Central memory CD8-positive, alpha-beta T cell (primary cell): ENCODE measurements around the gene BANP.
A peak's percentile ranks its signal among the peaks of the same experiment; 100 is the strongest.
"Not testable (repeated sequence)": the region's sequence is repeated elsewhere in the genome, so short reads cannot be mapped to it uniquely, and the experiment has no call there.

Experiments
- ATAC-seq: fragments of 150-1000 bp; cut with Tn5 transposase; replicated peaks from 2 replicates; pipeline ENCODE4 v1.10.0; 2022; ENCODE audit warnings: mild to moderate bottlenecking, moderate FRiP score, moderate number of reproducible peaks; ENCODE audit not compliant: poor library complexity, severe bottlenecking; ENCODE audit errors: extremely low read depth
- DNase-seq, 2 donors: peaks; one replicate each; pipeline ENCODE4 v3.0.0; 2021; ENCODE audit warnings: low spot score in 2 of 2
- H3K27ac Mint-ChIP-seq: one replicate; pipeline ENCODE4 v1.8.0; 2022; ENCODE audit warnings: low read depth, mild to moderate bottlenecking, moderate library complexity, mixed read lengths
- H3K27me3 Mint-ChIP-seq: one replicate; pipeline ENCODE4 v1.8.0; 2022; ENCODE audit warnings: mixed read lengths
- H3K36me3 Mint-ChIP-seq: one replicate; pipeline ENCODE4 v1.8.0; 2022; ENCODE audit warnings: mild to moderate bottlenecking, moderate library complexity, mixed read lengths; ENCODE audit not compliant: insufficient read depth
- H3K4me1 Mint-ChIP-seq: one replicate; pipeline ENCODE4 v1.8.0; 2022; ENCODE audit warnings: mixed read lengths
- H3K4me3 Mint-ChIP-seq: one replicate; pipeline ENCODE4 v1.8.0; 2022; ENCODE audit warnings: mild to moderate bottlenecking, moderate library complexity, mixed read lengths
- H3K9me3 Mint-ChIP-seq: one replicate; pipeline ENCODE4 v1.8.0; 2022; ENCODE audit warnings: mixed read lengths

BANP gene

DNA sequence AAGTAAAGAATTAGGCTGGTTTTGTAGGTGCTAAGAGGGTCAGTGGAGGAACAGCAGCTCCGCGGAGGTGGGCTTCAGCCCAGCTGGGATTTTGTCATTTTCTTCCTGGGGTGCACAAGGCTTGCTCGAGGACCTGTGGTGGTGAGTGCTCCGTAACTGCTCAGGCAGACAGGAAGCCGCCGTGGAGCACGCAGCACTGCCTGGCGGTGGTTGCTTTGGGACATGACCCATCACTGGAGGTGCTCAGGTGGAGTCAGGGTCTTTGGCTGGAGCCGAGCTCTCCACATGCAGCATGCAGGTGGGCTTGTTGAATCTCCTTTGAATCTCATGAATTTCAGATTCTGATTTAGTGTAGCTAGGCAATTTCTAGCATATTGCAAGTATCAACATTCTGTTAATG, 79.7 kb downstream of the BANP start:
- not testable (repeated sequence) for ATAC-seq, DNase-seq, H3K27ac Mint-ChIP-seq, H3K27me3 Mint-ChIP-seq, H3K4me3 Mint-ChIP-seq, H3K9me3 Mint-ChIP-seq
- peaks cover 26% of the 10 kb centered on the region for H3K36me3 Mint-ChIP-seq
- H3K4me1 Mint-ChIP-seq: peaks cover 11% of the 10 kb centered on the region

DNA sequence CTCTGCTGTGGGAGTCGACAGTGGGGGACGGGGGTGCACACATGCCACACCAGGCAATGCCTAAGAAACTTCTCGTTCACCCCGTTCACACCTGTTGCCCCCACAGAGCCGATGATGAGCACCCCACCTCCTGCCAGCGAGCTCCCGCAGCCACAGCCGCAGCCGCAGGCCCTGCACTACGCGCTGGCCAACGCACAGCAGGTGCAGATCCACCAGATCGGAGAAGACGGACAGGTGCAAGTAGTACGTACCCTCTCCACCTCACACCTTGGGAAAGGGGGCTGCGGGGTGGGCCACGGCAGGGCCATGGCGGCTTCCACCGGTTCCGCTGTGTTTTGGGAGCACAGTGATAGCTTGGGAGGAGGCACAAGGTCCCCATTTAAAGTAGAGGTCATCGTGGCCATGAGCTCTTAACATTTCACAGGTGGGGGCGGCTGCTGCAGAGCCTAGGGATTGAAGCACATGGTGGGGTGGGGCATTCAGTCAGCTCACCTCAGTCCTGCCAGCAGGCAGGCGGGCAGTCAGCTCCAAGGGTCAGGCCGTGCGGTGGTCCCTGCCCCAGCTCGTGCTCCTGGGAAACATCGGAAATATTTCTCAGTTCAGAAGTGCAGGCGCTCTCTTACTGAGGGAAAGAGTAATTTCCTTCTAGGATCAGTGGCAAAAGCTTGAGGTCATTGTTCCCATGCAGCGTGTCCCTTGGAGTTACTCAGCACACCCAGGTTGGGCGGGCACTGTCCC, 81.9 kb downstream of the BANP start:
- ATAC-seq, H3K4me1 Mint-ChIP-seq, H3K27ac Mint-ChIP-seq, H3K27me3 Mint-ChIP-seq, DNase-seq, H3K9me3 Mint-ChIP-seq, H3K4me3 Mint-ChIP-seq: not testable (repeated sequence)
- H3K36me3 Mint-ChIP-seq: peaks cover 23% of the 10 kb centered on the region

DNA sequence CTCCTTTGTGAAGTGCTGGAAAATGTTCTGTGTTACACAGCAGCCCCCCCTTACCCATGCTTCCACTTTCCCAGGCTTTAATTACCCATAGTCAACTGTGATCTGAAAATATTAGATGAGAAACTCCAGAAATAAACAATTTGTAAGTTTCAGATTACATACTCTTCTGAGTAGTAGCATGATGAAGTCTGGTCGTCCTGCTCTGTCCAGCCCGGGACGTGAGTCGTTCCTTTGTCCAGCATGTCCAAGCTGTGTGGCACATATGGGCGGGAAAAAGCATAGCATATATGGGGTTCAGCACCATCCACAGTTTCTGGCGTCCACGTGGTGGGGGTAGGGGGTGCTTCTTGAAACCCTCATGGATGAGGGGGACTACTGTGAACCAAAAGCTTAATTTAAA, 83.5 kb downstream of the BANP start:
- H3K27me3 Mint-ChIP-seq: no peaks in the 10 kb centered on the region
- H3K36me3 Mint-ChIP-seq: peaks cover 23% of the 10 kb centered on the region
- no peak for DNase-seq
- H3K4me1 Mint-ChIP-seq: peaks cover 3% of the 10 kb centered on the region
- H3K27ac Mint-ChIP-seq: no peak overlapping the region
- no peak for ATAC-seq
- no peak overlapping the region for H3K4me3 Mint-ChIP-seq
- no peaks in the 10 kb centered on the region for H3K9me3 Mint-ChIP-seq

DNA sequence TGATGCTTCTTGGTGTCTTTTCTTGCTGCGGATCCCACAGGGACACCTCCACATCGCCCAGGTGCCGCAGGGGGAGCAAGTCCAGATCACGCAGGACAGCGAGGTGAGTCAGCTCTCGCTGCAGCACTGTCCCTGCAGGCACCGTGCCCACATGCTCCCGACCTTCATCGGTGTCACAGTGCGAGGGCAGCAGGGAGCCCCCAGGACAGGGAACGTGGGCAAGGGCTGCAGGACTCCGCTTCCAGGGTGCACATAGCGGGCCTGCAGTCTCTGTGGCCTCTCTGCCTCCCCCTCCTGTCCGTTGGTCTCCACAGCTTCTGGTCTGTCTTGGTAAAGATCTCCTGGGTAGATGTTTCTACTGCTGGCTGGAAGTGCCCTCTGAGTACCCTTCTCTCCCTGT, 84.1 kb downstream of the BANP start:
- H3K27ac Mint-ChIP-seq: peak overlapping the region; percentile 41
- no peak overlapping the region for H3K4me3 Mint-ChIP-seq
- H3K4me1 Mint-ChIP-seq: no peaks in the 10 kb centered on the region
- no peaks in the 10 kb centered on the region for H3K27me3 Mint-ChIP-seq
- H3K9me3 Mint-ChIP-seq: no peaks in the 10 kb centered on the region
- H3K36me3 Mint-ChIP-seq: peaks cover 22% of the 10 kb centered on the region
- DNase-seq: no peak
- ATAC-seq: no peak

- not testable (repeated sequence) for H3K27me3 Mint-ChIP-seq, DNase-seq, H3K4me1 Mint-ChIP-seq, H3K9me3 Mint-ChIP-seq, H3K4me3 Mint-ChIP-seq, ATAC-seq
- Mint-ChIP-seq H3K36me3 (peaks cover 22% of the 10 kb centered on the region), H3K27ac (peak overlapping the region; percentile 41)
Measured at GRCh38 chr16:88035884-88036639, 84.8 kb downstream of the BANP start.

- not testable (repeated sequence) for H3K27me3 Mint-ChIP-seq, H3K4me1 Mint-ChIP-seq, H3K9me3 Mint-ChIP-seq, DNase-seq, H3K4me3 Mint-ChIP-seq, H3K27ac Mint-ChIP-seq, ATAC-seq
- H3K36me3 Mint-ChIP-seq: peaks cover 22% of the 10 kb centered on the region
Measured at GRCh38 chr16:88036640-88036996, 85.4 kb downstream of the BANP start.

DNA sequence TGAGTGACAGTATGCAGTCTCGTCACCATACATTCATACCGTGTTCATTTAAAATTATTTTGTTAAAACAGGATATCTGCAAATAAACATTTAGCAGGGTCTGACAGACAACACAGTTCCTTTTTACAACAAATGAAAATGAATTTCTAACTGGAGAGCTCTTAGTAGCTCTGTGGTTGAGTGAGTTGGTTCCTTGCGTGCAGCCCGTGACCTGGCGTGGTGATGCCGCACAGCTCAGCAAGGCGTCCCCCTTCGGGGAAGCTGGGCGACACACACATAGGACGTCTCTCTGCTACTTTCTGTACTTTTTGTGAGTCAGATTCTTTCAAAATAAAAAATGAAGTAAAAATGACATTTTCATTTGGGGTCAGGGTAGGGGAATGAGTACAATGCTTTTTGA, 86.1 kb downstream of the BANP start:
- not testable (repeated sequence) for H3K9me3 Mint-ChIP-seq, DNase-seq, H3K27me3 Mint-ChIP-seq, H3K27ac Mint-ChIP-seq, ATAC-seq, H3K4me1 Mint-ChIP-seq, H3K4me3 Mint-ChIP-seq
- H3K36me3 Mint-ChIP-seq: peaks cover 17% of the 10 kb centered on the region

- H3K27ac Mint-ChIP-seq, DNase-seq, H3K27me3 Mint-ChIP-seq, H3K4me3 Mint-ChIP-seq, H3K9me3 Mint-ChIP-seq, ATAC-seq, H3K4me1 Mint-ChIP-seq: not testable (repeated sequence)
- peaks cover 19% of the 10 kb centered on the region for H3K36me3 Mint-ChIP-seq
Measured at GRCh38 chr16:88037876-88038525, 86.8 kb downstream of the BANP start.

DNA sequence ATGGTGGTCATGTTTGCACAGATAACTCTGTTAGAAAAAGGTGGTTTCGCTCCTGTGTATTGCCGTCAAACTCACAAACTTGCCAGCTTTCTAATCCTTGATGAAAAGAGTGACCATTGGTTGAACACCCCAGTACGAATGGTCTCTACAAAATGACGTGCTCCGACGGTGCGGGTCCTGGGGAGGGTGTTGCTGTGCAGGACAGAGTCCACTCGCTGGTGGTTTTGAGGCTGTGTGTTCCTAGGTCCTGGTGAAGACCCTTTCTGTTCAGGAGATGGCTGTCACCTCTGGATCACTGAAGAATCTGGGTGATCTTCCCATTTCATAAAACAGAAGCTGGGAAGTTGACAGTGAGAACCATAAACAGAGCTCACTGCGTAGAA, 87.3 kb downstream of the BANP start:
- H3K27me3 Mint-ChIP-seq, H3K9me3 Mint-ChIP-seq: not testable (repeated sequence)

GRCh38 chr16:88039591-88039990, 88.4 kb downstream of the BANP start:
- DNase-seq: no peak
- peaks cover 21% of the 10 kb centered on the region for H3K36me3 Mint-ChIP-seq
- H3K9me3 Mint-ChIP-seq: no peaks in the 10 kb centered on the region
- no peaks in the 10 kb centered on the region for H3K27me3 Mint-ChIP-seq
- no peak overlapping the region for H3K27ac Mint-ChIP-seq
- peaks cover 13% of the 10 kb centered on the region for H3K4me1 Mint-ChIP-seq
- H3K4me3 Mint-ChIP-seq: no peak overlapping the region
- no peak for ATAC-seq

More for the DNA sequence above, 87.3 kb downstream of the BANP start:
- H3K4me3 Mint-ChIP-seq, H3K27ac Mint-ChIP-seq, DNase-seq, ATAC-seq: not testable (repeated sequence)
- H3K36me3 Mint-ChIP-seq: peaks cover 21% of the 10 kb centered on the region
- peaks cover 11% of the 10 kb centered on the region for H3K4me1 Mint-ChIP-seq

DNA sequence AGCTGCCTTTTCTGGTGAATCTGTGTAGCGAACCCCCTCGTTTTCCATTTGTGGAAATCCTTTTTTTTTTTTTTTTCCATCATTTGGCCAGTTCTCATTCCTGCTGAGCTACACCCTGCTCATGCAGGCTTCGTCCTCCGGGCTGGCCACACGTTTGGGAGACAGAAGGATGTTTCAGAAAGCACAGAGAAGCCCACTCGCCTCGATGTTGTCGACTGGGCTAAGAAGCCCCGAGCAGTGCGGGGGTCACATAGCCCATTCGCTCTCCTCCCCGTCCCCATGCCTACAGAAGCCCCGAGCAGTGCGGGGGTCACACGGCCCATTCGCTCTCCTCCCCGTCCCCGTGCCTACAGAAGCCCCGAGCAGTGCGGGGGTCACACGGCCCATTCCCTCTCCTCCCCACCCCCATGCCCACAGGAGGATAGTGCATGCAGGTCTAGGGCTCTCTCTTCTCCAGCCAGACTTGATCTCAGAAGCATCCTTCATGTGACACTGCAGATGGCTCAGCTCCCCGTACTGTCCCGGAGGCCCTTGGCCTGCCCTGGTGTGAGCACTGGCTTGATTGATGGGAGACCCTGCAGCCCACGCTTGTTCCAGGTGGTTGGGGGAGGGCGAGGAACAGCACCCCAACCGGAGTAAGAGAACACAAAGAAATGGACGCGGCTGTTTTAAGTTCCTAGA, 89.1 kb downstream of the BANP start:
- Mint-ChIP-seq H3K36me3 (peaks cover 23% of the 10 kb centered on the region), H3K4me1 (peaks cover 13% of the 10 kb centered on the region)
- H3K27me3 Mint-ChIP-seq, DNase-seq, ATAC-seq, H3K9me3 Mint-ChIP-seq, H3K4me3 Mint-ChIP-seq, H3K27ac Mint-ChIP-seq: not testable (repeated sequence)

- not testable (repeated sequence) for H3K9me3 Mint-ChIP-seq, H3K27me3 Mint-ChIP-seq, ATAC-seq, DNase-seq, H3K4me3 Mint-ChIP-seq, H3K27ac Mint-ChIP-seq
- Mint-ChIP-seq H3K36me3 (peaks cover 19% of the 10 kb centered on the region), H3K4me1 (peaks cover 13% of the 10 kb centered on the region)
Measured at GRCh38 chr16:88040877-88041244, 89.6 kb downstream of the BANP start.
